ENCODE results near the gene ABI3BP. TPM values are rescaled to one million over a fixed set of nuclear protein-coding genes. Genes with fewer than 3 reads are reported as not detected.

Gene ABI3BP
- total RNA-seq, 1 experiment from 2014 or later: 0.15 TPM

DNA sequence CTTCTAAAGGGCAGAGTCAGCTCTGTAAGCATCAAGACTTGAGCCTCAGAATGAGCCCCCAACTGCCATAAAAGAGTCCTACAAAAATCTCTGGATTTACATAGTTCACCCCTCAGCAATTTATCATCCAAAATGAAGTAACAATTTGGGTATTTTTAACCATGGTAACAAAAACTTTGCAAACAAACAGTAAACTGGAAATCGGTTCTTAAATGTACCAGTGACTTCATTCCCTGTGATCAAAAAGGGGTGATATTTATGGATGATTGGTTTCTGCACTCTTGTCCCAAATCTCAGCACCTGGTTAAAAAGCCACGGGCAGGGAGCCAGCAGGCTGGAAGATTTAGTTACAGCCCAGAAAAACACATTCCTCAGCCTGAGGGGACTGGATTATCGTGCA is 210.3 kb downstream of the ABI3BP start (continued):
- TF ChIP-seq, protein P1, sequence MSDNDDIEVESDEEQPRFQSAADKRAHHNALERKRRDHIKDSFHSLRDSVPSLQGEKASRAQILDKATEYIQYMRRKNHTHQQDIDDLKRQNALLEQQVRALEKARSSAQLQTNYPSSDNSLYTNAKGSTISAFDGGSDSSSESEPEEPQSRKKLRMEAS (IDR thresholded peaks at IDR 0.05): no peak
- TF ChIP-seq, protein P2, sequence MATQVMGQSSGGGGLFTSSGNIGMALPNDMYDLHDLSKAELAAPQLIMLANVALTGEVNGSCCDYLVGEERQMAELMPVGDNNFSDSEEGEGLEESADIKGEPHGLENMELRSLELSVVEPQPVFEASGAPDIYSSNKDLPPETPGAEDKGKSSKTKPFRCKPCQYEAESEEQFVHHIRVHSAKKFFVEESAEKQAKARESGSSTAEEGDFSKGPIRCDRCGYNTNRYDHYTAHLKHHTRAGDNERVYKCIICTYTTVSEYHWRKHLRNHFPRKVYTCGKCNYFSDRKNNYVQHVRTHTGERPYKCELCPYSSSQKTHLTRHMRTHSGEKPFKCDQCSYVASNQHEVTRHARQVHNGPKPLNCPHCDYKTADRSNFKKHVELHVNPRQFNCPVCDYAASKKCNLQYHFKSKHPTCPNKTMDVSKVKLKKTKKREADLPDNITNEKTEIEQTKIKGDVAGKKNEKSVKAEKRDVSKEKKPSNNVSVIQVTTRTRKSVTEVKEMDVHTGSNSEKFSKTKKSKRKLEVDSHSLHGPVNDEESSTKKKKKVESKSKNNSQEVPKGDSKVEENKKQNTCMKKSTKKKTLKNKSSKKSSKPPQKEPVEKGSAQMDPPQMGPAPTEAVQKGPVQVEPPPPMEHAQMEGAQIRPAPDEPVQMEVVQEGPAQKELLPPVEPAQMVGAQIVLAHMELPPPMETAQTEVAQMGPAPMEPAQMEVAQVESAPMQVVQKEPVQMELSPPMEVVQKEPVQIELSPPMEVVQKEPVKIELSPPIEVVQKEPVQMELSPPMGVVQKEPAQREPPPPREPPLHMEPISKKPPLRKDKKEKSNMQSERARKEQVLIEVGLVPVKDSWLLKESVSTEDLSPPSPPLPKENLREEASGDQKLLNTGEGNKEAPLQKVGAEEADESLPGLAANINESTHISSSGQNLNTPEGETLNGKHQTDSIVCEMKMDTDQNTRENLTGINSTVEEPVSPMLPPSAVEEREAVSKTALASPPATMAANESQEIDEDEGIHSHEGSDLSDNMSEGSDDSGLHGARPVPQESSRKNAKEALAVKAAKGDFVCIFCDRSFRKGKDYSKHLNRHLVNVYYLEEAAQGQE (IDR thresholded peaks at IDR 0.05; ENCODE audit: low read depth): no peak
- no peak for TF ChIP-seq YY1 (IDR thresholded peaks at IDR 0.05; ENCODE audit: extremely low read depth, insufficient replicate concordance, low read depth, low read length)

DNA sequence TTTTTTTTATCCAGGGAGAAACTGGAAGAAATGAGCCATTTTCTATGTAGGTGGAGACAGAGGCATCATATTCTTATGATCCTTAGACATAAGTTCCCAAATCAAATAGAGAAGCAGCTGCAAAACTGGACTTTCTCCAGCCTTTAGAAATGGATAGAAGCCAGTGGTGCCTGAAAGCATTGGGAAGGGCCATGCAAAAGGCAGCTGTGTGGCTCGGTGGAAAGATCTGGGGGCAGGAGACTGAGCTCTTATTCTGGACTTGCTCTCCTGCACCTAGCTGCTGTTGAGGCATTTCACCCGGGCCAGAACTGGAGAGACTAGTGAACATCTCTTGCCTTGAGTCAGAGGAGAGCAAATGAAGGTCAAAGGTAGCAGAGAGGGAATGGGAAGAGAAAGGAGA is 210.9 kb downstream of the ABI3BP start:
- H3K9me2 ChIP-seq (ENCODE audit: insufficient read depth): no peaks in the 10 kb centered on the region
- no peaks in the 10 kb centered on the region for H3K36me3 ChIP-seq (ENCODE audit: control insufficient read depth in 1 of 2, insufficient read depth in 2 of 2, low read length in 2 of 2)
- ChIA-PET POLR2A (no interaction called here), CTCF (no interaction called here), RAD21 (ENCODE audit: low non-redundant PET in 1 of 2, low total read pairs in 2 of 2, uncharacterized antibody in 2 of 2, unreplicated experiment in 2 of 2) (no interaction called here)
- H3K27ac ChIP-seq (ENCODE audit: low read depth, low read length): no peak overlapping the region
- no TSS peak for BruUV-seq (replicated peaks)
- no peaks in the 10 kb centered on the region for H3K4me1 ChIP-seq (ENCODE audit: control insufficient read depth in 1 of 2, insufficient read depth in 2 of 2, low read length in 2 of 2)
- H3K27me3 ChIP-seq (ENCODE audit: insufficient read depth, low read length): no peaks in the 10 kb centered on the region
- ATAC-seq: no peak
- H3K4me3 ChIP-seq (replicated peaks in 1 of 2; ENCODE audit: low read depth in 1 of 2, low read length in 2 of 2): no peak overlapping the region
- 0 out of 4 replicates have a peak, but pooled peaks cover 0 to 6% of the 10 kb centered on the region in 2 experiments for H3K9me3 ChIP-seq (ENCODE audit: control insufficient read depth in 1 of 2, insufficient read depth in 1 of 2, low read depth in 1 of 2, low read length in 2 of 2)
- H3K79me2 ChIP-seq (ENCODE audit: insufficient read depth, low read length): no peaks in the 10 kb centered on the region
- no peak overlapping the region for H2AFZ ChIP-seq (ENCODE audit: low read depth, low read length, poor library complexity, severe bottlenecking)
- DNase-seq (ENCODE audit: low read depth, low spot score): no peak
- no peaks in the 10 kb centered on the region for H4K20me1 ChIP-seq (ENCODE audit: insufficient read depth)
- no peak overlapping the region for H3K9ac ChIP-seq (ENCODE audit: low read length)
- intact Hi-C loops (cut with micrococcal nuclease): loop anchor here (10.0 kb wide), 1 partner anchor 468 kb away; no protein-coding TSS in a partner anchor
- no peak overlapping the region for H3K4me2 ChIP-seq (ENCODE audit: low read length)
- TF ChIP-seq, protein P3, sequence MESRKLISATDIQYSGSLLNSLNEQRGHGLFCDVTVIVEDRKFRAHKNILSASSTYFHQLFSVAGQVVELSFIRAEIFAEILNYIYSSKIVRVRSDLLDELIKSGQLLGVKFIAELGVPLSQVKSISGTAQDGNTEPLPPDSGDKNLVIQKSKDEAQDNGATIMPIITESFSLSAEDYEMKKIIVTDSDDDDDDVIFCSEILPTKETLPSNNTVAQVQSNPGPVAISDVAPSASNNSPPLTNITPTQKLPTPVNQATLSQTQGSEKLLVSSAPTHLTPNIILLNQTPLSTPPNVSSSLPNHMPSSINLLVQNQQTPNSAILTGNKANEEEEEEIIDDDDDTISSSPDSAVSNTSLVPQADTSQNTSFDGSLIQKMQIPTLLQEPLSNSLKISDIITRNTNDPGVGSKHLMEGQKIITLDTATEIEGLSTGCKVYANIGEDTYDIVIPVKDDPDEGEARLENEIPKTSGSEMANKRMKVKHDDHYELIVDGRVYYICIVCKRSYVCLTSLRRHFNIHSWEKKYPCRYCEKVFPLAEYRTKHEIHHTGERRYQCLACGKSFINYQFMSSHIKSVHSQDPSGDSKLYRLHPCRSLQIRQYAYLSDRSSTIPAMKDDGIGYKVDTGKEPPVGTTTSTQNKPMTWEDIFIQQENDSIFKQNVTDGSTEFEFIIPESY (IDR thresholded peaks at IDR 0.05; ENCODE audit: extremely low read depth, insufficient replicate concordance, low read length): no peak
- TF ChIP-seq SIN3A (IDR thresholded peaks at IDR 0.05; ENCODE audit: low read depth) (no peak), EZH2phosphoT487 (IDR thresholded peaks at IDR 0.05; ENCODE audit: borderline replicate concordance) (no peak), ZFX (IDR thresholded peaks at IDR 0.05) (no peak), ZNF274 (IDR thresholded peaks at IDR 0.05; ENCODE audit: low read depth, low read length) (no peak), POLR2AphosphoS5 (IDR thresholded peaks at IDR 0.05; ENCODE audit: low read depth, low read length) (no peak), SP1 (IDR thresholded peaks at IDR 0.05; ENCODE audit: low read depth) (no peak), ELF1 (IDR thresholded peaks at IDR 0.05; ENCODE audit: borderline replicate concordance, low read depth) (no peak), YY1 (IDR thresholded peaks at IDR 0.05; ENCODE audit: extremely low read depth, insufficient replicate concordance, low read depth, low read length) (no peak)
- TF ChIP-seq, protein P4, sequence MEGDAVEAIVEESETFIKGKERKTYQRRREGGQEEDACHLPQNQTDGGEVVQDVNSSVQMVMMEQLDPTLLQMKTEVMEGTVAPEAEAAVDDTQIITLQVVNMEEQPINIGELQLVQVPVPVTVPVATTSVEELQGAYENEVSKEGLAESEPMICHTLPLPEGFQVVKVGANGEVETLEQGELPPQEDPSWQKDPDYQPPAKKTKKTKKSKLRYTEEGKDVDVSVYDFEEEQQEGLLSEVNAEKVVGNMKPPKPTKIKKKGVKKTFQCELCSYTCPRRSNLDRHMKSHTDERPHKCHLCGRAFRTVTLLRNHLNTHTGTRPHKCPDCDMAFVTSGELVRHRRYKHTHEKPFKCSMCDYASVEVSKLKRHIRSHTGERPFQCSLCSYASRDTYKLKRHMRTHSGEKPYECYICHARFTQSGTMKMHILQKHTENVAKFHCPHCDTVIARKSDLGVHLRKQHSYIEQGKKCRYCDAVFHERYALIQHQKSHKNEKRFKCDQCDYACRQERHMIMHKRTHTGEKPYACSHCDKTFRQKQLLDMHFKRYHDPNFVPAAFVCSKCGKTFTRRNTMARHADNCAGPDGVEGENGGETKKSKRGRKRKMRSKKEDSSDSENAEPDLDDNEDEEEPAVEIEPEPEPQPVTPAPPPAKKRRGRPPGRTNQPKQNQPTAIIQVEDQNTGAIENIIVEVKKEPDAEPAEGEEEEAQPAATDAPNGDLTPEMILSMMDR (IDR thresholded peaks at IDR 0.05 in 2 of 3, conservative IDR thresholded peaks at IDR 0.05 in 1 of 3; ENCODE audit: borderline replicate concordance in 1 of 3, insufficient read depth in 1 of 3, low read depth in 2 of 3, low read length in 2 of 3): no peak
- TF ChIP-seq, protein P2 (IDR thresholded peaks at IDR 0.05; ENCODE audit: low read depth): no peak
